Measurements from ENCODE around the gene SLC35A2.
A peak's percentile ranks its signal among the peaks of the same experiment; 100 is the strongest.

SLC35A2 gene

GRCh38 chrX:48911412-48912182, at the start of gene SLC35A2:
Gene SLC35A2, minus strand, starts transcription at chrX:48911646. Its CDS starts 10 bp downstream, at chrX:48911636.
- peak; percentile 69 for DNase-seq

DNA sequence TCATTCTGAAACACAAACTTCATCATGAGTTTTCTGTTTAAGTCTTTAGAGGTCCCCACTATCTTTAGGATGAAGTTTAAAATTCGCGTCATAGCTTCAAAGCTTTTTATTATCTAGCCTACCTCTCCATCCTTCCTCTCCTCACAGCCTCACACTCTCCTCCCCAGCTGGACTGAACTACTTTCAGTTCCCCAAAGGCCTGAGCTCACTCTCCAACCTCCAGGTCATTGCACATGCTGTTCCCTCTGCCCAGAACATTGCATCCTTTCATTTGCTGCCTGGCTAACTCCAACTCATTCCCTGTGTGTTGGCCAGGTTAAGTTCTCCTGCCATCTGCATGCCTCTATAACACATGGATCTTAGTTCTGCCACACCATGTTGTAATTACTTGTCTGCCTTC, 48.8 kb upstream of the SLC35A2 start:
- no peak for DNase-seq

DNA sequence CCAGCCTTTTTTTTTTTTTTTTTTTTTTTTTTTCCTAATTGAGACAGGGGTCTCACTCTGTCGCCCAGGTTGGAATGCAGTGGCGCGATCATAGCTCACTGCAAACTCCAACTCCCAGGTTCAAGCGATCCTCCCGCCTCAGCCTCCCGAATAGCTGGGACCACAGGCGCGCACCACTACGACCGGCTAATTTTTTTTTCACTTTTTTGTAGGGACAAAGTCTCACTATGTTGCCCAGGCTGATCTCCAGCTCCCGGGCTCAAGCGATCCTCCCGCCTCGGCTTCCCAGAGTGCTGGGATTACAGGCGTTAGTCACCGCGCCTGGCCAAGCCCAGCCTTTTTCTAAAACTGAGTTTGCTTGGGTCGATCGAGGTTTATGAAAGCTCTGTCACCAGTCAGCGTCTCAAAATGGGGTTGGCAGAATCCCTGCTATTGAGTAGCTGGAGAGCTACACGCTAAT, 47.2 kb upstream of the SLC35A2 start:
- DNase-seq: no peak

GRCh38 chrX:48957827-48958634, 46.6 kb upstream of the SLC35A2 start:
- peak; percentile 90 for DNase-seq

DNA sequence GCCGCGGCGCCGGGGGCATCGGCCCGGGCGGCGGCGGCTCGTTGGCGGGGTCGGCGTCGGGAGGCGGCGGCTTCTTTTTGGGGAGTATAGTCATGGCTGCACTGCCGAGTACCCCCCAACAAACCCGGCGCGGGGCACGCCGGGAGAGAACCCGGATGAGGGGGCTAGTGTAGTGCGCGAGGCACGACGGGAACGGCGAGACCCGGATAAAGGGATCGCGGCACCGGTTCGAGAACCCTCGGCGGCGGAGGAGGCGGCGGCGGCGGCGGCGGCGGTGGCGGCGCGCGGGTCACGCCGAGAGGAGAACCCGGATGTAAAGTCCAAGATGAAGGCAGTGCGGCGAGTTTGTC, 46.0 kb upstream of the SLC35A2 start, which contains the start of gene OTUD5:
Gene OTUD5 (minus strand): TSS at position 131 of the 350 bp plus-strand sequence. CDS start 37 bp downstream, at position 94.
- peak; percentile 58 for DNase-seq

DNA sequence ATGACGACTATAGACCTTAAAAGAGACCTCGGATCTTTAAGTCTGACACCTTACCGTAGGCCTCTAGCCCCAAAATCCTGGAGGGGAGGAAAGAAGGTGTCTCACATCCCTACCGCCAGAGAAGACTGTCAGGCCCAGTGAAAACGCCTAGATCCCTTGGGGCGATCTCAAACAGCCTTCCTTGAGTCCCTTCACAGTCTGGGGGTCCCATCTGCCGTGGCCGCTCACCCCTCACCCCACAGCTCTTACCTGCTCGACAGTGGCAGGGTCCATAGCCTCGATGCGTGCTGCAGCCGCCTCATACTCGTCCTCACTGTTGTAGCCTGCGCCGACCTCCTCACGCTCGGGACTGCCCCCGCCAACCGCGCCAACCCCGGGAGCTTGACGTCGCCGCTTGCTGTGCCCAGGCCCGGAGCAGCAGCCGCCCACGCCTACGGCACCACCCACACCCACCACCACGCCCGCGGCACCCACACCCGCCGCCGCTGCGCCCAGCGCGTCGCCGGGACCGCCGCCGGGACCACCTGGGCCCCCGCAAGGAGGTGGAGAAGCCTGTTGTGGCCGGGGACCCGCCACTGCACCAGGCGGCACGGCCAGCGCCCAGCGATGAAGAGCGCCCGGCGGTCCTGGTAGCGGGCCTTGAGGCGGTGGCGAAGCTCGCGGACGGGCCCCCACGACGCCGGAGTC, 45.4 kb upstream of the SLC35A2 start:
- no peak for DNase-seq

GRCh38 chrX:48948589-48948988, 37.1 kb upstream of the SLC35A2 start:
- no peak for DNase-seq

DNA sequence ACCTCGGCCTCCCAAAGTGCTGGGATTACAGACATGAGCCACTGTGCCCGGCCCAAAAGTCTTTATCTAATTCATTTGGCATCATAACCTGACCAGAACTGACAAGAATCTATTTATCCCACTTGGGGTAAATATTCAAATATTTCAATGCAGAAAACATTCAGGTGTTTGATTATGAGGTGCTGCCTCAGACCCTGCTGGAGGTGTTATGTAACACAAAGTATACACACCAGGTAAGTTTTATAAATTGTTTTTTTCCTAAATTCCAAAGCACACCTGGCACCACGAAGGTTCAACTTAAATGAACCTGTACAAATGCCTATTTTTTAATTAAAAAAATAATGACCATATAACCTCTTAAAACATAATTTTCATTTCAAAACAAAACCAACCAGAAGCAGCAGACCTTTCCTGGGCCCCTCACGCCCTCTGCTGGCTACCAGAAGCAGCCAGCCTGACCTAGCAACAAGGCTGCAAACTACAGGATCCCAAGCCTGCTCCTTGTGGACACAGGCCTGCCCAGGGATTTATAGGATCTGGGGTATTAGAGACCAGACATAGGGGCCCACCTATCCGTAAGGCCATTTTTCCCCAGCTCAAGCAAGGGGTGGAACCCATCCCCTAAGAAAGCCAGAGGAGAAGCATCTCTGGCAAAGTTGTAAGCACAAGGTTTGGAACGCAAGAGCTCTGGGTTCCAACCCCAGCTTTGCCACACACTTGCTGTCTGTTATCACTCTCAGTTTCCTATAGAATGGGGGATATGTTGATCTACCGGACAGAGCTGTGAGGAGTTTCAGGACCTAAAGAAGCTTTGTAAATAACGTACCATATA, 34.3 kb upstream of the SLC35A2 start:
- no peak for DNase-seq

DNA sequence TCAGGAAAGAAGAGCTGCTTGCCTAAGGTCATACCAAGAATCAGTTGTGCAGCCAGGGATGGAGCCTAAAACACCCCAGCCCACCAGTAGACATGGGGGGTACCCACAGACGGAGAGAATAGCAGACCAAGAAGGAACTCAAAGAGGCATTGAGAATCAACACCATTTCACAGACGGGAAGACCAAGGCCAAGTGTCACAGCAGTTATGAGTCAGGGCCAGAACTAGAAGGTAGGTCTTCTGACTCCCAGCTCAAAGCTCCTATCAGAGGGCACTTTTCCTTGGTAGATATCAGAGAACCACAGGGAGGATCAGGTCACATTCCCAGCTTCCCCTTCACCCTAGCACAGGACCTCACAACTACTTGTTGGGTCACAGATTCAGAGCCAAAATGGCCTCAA, 31.4 kb upstream of the SLC35A2 start:
- no peak for DNase-seq

DNA sequence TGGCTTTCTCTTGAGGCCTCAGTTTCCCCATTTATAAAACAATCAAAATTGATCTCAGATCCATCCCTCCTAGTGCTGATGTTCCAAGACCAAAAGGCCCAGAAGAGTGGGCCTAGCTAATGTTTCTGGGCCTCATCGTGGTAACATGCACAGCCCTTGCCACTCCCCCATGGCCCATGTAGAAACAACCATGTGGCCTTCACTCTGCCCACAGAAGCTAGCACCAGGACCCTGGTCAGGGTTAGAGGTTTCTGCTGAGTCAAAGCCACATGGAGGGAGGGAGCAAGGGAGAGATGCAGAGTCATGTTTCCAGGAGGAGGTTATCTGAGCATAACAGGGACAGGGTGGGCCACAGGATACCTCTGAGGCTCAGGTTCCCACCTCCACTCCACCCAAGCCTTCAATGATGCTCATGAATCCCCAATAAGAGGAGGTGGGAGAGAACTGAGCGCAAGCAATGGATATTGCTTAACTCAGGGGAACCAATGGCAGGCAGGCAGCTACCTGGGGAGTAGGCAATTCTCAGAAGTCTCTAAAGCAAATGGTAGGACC, 29.0 kb upstream of the SLC35A2 start:
- no peak for DNase-seq

- no peak for DNase-seq
Observed at GRCh38 chrX:48939524-48940228, 28.2 kb upstream of the SLC35A2 start.

GRCh38 chrX:48938721-48939425, 27.4 kb upstream of the SLC35A2 start:
- no peak for DNase-seq

GRCh38 chrX:48937054-48937907, 25.8 kb upstream of the SLC35A2 start:
- DNase-seq: no peak

GRCh38 chrX:48936429-48937053, 25.1 kb upstream of the SLC35A2 start:
- DNase-seq: no peak

DNA sequence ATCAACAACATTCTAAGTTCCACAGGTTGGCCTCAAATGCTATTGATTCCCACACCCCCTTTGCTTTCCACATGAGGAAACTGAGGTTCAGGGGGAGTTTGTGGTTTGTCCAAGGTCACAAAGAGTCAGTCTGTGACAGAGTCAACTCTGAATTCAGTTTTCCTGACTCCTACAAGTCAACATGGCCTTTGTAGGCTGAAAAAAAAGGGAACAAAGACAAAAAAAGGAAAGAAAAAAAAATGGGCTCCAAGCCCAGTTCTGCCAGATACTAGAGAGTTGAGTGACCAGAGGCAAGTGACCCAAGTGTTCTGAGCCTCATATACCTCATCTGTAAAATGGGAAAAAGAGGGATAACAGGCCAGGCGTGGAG, 23.8 kb upstream of the SLC35A2 start:
- no peak for DNase-seq

GRCh38 chrX:48934581-48935300, 23.3 kb upstream of the SLC35A2 start:
- no peak for DNase-seq

GRCh38 chrX:48933757-48934156, 22.3 kb upstream of the SLC35A2 start:
- no peak for DNase-seq

DNA sequence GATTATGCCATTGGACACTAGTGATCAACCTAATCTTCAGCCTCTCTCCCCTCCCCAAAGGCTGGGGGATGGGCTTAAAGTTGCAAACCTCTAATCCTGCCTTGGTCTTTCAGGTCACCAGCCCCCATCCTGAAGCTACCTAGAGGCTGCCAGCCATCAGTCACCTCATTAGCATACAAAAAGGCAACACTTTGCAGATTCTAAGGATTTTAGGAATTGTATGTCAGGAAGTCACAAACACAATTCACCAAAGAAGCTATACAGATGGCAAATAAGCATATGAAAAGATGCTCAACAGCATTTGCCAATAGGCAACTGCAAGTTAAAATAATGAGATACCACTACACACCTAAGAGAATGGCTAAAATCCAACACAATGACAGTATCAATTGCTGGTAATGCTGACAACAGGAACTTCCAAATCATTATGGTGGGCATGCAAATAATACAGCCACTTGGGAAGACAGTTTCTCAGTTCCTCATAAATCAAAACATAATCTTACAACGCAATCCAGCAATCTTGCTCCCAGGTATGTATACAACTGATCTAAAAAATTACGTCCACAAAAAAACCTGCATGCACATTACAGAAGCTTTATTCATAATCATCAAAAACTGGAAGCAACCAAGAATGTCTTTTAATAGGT, 16.4 kb upstream of the SLC35A2 start:
- no peak for DNase-seq
